Measurements from ENCODE around the gene NCAN.

DNA sequence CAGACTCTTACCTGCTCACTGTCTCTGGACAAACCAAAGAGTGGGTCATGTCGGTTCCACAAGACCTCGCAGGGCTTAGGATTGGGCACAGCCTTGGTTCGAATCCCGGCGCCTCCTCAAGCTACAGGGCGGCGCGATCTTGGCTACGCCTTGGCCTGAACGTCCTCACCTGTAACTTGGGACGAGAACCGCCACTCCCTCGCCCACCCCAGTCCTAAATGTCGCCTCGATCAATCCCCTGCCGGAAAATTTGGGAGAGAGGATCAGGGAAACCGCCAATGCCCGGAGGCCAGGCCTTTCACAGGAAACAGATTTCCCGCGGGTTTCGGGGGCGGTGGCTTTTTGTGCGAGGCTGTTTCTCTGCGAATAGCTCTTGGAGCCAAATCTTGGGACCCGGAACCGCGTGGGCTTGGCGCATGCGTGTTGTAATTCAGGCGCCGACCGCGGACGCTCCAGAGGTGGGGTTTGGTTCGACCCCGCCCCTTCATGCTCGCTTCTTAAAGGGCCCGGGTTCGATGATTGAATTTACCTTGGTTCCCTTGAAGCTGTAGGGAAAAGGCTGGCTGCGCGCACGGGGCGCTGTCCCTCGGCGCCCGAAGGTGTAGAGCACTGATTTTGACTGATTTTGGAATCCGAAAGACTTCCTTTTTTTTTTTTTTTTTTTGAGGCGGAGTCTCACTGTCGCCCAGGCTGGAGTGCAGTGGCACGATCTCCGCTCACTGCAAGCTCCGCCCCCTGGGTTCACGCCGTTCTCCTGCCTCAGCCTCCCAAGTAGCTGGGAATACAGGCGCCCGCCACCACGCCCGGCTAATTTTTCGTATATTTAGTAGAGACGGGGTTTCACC is 8.5 kb upstream of the NCAN start, which contains the start of gene NR2C2AP:
- TF ChIP-seq CTCF (IDR thresholded peaks at IDR 0.05) (no peak), POLR2A (IDR thresholded peaks at IDR 0.05) (peak; percentile 15)

All from right lobe of liver (tissue), 4 donors.